Effector CD8-positive, alpha-beta T cell (primary cell): ENCODE results near the gene SPATC1L.
A peak's percentile ranks its signal among the peaks of the same experiment; 100 is the strongest.
"Not testable (repeated sequence)": the region's sequence is repeated elsewhere in the genome, so short reads cannot be mapped to it uniquely, and the experiment has no call there.

ENCODE experiments used
- DNase-seq: peaks from one replicate; lab custom pipeline; 2025; lab: John Stamatoyannopoulos, UW

SPATC1L gene

GRCh38 chr21:46200877-46201803 lies 16.9 kb upstream of the SPATC1L start:
- not testable (repeated sequence) for DNase-seq

- DNase-seq, result no peak
These were observed 15.4 kb upstream of the SPATC1L start for GRCh38 chr21:46199436-46200373.

GRCh38 chr21:46196733-46197132 lies 12.5 kb upstream of the SPATC1L start:
- DNase-seq, result no peak

DNA sequence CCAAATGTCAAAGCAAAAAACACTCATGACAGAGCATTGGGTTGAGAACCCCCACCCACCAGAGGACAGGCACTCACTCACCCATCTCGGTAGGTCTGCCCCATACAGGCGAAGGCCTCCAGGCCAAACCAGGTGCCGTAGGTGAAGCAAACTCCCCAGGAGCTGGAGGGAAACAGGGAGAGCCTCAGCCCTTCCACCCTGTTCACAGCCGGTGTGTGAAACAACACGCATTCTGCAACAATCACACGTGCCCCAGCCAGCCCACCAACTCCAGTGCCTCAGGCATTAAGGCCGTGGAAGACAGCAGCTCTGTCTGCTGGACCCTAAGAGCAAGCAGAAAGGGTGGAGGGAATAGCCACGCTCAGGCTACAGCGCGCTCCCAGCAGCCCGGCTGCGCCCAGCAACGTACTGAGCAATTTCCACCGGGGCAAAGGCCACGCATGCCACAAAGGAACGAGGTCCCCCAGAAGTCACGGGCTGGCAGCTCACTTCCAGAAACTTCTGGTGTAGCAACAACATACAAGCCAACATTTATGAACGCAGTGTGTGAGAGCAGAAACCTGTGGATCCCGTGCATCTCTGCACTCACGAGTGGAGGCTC lies 11.4 kb upstream of the SPATC1L start:
- no peak for DNase-seq

- DNase-seq, result no peak
These were observed 10.4 kb upstream of the SPATC1L start for GRCh38 chr21:46194374-46195334.

DNA sequence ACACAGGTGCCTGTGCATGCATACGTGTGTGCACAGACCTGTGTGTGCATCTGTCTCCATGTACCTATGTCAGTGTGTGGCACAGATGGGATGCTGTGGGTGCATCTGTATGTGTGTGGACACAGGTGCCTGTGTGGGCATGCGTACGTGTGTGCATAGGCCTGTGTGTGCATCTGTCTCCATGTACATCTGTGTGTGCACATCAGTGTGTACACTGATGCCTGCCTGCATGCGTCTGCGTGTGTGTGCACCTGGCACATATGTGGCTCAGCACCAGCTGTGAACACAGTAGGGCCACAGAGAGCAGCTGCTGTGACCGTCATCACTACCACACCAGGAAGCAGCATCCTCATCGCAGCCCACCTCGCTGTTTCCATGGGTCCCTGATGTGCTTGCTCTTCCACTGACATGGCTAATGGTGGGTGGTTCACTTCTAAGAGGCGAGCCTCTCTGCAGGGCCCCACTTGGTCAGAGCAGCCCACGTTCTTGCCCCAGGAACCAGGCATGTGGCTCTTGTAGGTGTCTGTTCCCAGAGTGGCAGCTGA lies 9.6 kb upstream of the SPATC1L start:
- DNase-seq, result no peak

- DNase-seq, result no peak
These were observed 7.7 kb upstream of the SPATC1L start for GRCh38 chr21:46191686-46192575.

GRCh38 chr21:46191257-46191685 lies 7.0 kb upstream of the SPATC1L start:
- no peak for DNase-seq

- no peak for DNase-seq
These were observed 6.4 kb upstream of the SPATC1L start for GRCh38 chr21:46190491-46191131.

- DNase-seq, result no peak
These were observed 5.8 kb upstream of the SPATC1L start for GRCh38 chr21:46189959-46190490.

DNA sequence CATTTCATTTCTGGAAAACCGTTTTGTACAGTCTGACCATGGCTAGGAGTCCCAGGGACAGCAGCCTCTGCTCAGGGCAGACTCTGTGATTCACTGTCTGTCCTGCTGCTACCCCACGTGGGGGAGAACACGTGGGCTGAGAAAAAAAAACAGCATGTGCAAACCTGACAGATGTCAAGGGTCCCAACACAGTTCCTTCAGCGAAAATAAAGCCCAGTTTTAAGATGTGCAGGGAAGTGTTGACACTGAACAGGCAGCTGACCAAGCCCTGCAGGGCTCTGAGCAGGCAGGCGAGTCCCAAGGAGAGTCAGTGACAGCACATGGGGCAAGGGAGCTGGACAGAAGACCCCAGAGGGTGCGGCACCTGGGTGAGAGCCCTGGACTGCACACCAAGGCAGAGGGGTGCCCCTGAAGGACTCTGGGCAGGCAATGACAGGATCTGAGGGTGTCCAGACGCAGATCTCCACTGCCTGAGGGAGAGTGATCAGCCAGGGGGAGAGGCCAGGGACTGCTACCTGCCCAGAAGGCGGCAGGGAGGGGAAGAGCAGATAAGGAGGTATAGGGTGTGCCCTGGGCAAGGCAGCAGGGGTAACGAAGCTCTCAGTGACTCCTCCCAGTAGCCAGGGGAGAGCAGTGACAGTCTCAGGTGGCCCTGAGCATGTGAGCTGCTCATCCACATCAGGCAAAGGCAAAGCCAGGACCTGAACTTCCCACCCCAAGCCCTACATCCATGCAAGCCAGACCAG lies 5.1 kb upstream of the SPATC1L start:
- no peak for DNase-seq

DNA sequence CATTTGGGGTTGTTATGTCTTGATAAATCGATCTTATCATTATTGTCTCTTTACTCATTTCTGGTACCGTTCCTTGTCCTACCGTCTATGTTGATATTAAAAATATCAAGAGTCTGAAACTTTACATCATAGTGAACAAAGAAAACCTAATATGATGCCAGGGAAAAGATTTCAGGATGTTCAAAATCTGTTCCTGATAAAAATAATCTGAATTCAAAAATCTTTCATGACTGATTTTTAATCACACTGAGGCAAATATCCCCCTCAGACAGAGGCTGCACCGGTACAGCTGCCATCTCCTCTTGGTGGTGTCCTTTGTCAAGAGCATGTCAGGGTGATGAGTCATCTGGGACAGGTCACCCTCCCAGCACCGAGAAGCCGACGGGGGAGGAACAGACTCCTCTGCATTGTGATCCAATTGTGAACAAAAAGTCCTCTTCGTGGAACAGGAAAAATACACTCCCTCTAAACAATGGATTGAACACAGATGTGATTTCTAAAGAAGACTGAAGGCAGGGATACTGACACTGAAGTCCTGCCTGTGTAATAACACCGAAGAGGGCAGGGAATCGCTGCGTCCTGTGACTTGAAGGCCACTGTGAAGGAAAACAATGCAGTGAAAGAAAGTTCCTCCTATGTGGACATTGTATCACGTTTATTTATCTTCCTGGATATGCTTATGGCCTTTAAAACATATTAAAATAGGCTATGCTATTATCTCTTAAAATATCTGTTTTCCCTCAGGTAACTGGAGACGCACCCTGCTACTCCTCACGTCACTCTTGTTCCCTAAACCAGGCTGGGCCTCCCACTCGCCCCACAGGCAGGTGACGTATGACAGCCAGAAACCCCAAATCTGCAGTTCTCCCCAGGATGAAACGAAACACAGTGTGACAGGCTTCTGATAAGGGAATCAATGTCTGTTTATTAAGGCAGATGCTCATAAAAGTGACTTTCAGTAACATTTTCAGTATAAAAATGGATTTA lies 4.3 kb upstream of the SPATC1L start:
- DNase-seq, result no peak

- no peak for DNase-seq
These were observed 3.6 kb upstream of the SPATC1L start for GRCh38 chr21:46187814-46188213.

DNA sequence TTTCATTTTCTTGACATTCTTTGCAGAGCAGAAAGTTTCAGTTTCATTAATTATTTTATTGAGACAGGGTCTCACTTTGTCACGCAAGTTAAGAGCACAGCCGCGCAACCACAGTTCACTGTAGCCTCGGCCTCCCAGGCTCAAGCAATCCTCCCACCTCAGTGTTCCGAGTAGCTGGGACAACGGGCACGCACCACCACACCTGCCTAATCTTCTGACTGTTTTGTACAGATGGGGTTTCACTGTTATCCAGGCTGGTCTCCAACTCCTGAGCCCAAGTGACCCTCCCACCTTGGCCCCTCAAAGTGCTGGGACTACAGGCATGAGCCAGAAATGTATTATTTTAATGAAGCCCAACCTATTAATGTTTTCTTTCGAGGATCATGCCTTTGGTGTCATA lies 3.0 kb upstream of the SPATC1L start:
- DNase-seq, result no peak

DNA sequence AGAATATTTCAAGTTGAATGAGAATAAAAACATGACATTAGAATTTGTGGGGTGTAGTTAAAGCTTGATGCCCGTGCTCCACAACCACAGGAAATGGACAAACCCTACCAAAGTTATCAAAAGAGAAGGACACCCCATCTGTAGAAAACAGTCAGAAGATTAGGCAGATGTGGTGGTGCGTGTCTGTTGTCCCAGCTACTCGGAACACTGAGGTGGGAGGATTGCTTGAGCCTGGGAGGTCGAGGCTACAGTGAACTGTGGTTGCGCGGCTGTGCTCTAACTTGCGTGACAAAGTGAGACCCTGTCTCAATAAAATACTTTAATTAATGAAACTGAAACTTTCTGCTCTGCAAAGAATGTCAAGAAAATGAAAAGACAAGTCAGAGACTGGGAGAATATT lies 1.5 kb upstream of the SPATC1L start:
- DNase-seq, result no peak

- peak; percentile 76 for DNase-seq
These were observed 631 bp upstream of the SPATC1L start for GRCh38 chr21:46184625-46185555.
